LHCN-M2 (cell line): Measurements from ENCODE around the gene CDK13. TPM values are rescaled to one million over a fixed set of nuclear protein-coding genes. Genes with fewer than 3 reads are reported as not detected.

ENCODE experiments used
- DNase-seq: peaks from one replicate; pipeline ENCODE4 v3.0.0-alpha.2; 2012; ENCODE audit warnings: low read depth
- total RNA-seq: library from RNA; depleted of rRNA; stranded (reverse); fragments of >200 nt; gene quantifications from 2 replicates; pipeline ENCODE4 v1.2.3, GENCODE V29; 2014

The CDK13 gene
- total RNA-seq, 1 experiment from 2014 or later: 44.0 TPM

- peak; percentile 100 for DNase-seq
Observed at GRCh38 chr7:39948956-39949928, 814 bp upstream of the CDK13 start.

GRCh38 chr7:39950473-39951225 lies 593 bp downstream of the CDK13 start:
- DNase-seq: no peak

GRCh38 chr7:39951226-39952194 lies 1.5 kb downstream of the CDK13 start:
- peak; percentile 60 for DNase-seq

- peak; percentile 41 for DNase-seq
Observed at GRCh38 chr7:39952374-39952773, 2.3 kb downstream of the CDK13 start.

GRCh38 chr7:39952803-39953202 lies 2.7 kb downstream of the CDK13 start:
- no peak for DNase-seq

GRCh38 chr7:39954694-39955093 lies 4.6 kb downstream of the CDK13 start:
- DNase-seq: no peak

GRCh38 chr7:39958038-39958437 lies 8.0 kb downstream of the CDK13 start:
- DNase-seq: no peak

- DNase-seq: no peak
Observed at GRCh38 chr7:39967406-39968161, 17.5 kb downstream of the CDK13 start.

GRCh38 chr7:39969431-39969830 lies 19.4 kb downstream of the CDK13 start:
- DNase-seq: peak; percentile 3

- DNase-seq: no peak
Observed at GRCh38 chr7:39971924-39972323, 21.9 kb downstream of the CDK13 start.

GRCh38 chr7:39973801-39974200 lies 23.7 kb downstream of the CDK13 start:
- DNase-seq: no peak

GRCh38 chr7:39978230-39978934 lies 28.3 kb downstream of the CDK13 start:
- no peak for DNase-seq

- no peak for DNase-seq
Observed at GRCh38 chr7:39979406-39980073, 29.5 kb downstream of the CDK13 start.

GRCh38 chr7:39985398-39985918 lies 35.4 kb downstream of the CDK13 start:
- DNase-seq: no peak

- DNase-seq: no peak
Observed at GRCh38 chr7:39987641-39988347, 37.7 kb downstream of the CDK13 start.

- DNase-seq: peak; percentile 32
Observed at GRCh38 chr7:40000734-40001315, 50.8 kb downstream of the CDK13 start.

- DNase-seq: no peak
Observed at GRCh38 chr7:40001649-40002048, 51.6 kb downstream of the CDK13 start.

GRCh38 chr7:40003597-40003996 lies 53.5 kb downstream of the CDK13 start:
- no peak for DNase-seq
